ENCODE results near the gene SLC6A3. TPM values are rescaled to one million over a fixed set of nuclear protein-coding genes. Genes with fewer than 3 reads are reported as not detected.
"Not testable (repeated sequence)": the region's sequence is repeated elsewhere in the genome, so short reads cannot be mapped to it uniquely, and the experiment has no call there.

Gene SLC6A3
- total and polyA plus RNA-seq, 9 donors, result 0.05 to 0.62 (median 0.40) TPM

DNA sequence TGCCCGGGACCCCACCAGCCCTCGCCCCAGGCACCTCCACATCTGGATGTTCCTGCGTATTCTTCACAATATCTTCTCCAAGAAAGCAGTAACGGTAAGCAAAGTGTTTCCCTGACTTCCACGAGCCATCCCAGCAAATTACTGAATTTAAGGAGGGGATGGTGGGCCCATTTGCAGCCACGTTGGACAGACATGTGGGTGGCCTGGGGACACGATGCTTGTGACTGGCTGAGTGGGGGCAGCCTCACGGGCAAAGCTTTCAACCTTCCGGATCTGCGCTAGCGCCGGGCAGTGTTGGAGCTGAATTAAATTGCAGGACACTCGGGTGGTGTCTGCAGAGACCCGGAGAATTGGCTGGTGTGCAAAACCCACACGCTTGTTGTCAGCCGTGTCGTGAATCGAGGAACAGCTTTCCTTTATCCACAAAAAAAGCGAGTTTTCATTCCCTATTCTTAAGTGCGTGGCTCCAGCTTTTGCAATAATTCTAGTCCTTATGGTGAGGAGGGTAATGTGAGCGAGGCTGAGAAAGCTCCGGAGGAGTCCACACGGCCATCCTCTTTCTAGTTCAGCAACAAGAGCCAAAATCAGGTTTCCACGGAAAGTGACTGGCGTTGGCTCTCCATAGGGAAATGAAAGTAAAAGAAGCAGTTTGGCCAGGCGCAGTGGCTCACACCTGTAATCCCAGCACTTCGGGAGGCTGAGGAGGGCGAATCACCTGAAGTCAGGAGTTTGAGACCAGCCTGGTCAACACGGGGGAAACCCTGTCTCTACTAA, 82.8 kb downstream of the SLC6A3 start:
- WGBS, 3 donors, result 77 to 85% (median 80%) methylated on average over 29 of the region's 29 CpGs
- intact Hi-C loops (cut with DNase I), result no loop called here
- Histone ChIP-seq H3K4me3 (no peak overlapping the region), H3K36me3 (no peaks in the 10 kb centered on the region), H3K4me1 (ENCODE audit: insufficient read depth) (no peaks in the 10 kb centered on the region), H3K27me3 (no peaks in the 10 kb centered on the region), H3K27ac (no peak overlapping the region), H3K9me3 (no peaks in the 10 kb centered on the region)
- no peak for DNase-seq
- TF ChIP-seq POLR2A (IDR thresholded peaks at IDR 0.05) (no peak), EP300 (IDR thresholded peaks at IDR 0.05) (no peak)

DNA sequence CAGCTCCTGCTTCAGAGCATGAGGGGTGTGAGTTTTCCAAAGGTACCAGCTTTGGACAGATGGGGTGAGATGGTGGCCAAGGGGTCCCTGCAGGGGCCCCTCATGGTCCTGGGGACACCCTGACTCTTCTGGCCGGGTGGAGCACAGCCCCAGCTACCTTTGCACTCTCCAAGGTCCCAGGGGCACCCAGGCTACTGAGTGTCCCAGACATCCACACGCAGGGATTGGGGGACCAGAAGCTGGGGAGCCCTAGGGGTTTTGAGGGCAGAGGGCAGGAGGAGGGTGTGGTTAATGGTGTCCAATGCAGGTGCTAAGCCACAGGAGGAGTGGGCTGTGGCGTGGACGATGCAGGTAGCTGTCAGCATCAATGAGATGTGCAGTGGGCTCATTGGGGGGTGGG, 84.4 kb downstream of the SLC6A3 start:
- Histone ChIP-seq H3K27me3 (no peaks in the 10 kb centered on the region), H3K4me1 (ENCODE audit: insufficient read depth) (no peaks in the 10 kb centered on the region), H3K4me3 (no peak overlapping the region), H3K9me3 (no peaks in the 10 kb centered on the region), H3K36me3 (no peaks in the 10 kb centered on the region), H3K27ac (no peak overlapping the region)
- TF ChIP-seq EP300 (IDR thresholded peaks at IDR 0.05) (no peak), POLR2A (IDR thresholded peaks at IDR 0.05) (no peak)
- TF ChIP-seq, protein P1, sequence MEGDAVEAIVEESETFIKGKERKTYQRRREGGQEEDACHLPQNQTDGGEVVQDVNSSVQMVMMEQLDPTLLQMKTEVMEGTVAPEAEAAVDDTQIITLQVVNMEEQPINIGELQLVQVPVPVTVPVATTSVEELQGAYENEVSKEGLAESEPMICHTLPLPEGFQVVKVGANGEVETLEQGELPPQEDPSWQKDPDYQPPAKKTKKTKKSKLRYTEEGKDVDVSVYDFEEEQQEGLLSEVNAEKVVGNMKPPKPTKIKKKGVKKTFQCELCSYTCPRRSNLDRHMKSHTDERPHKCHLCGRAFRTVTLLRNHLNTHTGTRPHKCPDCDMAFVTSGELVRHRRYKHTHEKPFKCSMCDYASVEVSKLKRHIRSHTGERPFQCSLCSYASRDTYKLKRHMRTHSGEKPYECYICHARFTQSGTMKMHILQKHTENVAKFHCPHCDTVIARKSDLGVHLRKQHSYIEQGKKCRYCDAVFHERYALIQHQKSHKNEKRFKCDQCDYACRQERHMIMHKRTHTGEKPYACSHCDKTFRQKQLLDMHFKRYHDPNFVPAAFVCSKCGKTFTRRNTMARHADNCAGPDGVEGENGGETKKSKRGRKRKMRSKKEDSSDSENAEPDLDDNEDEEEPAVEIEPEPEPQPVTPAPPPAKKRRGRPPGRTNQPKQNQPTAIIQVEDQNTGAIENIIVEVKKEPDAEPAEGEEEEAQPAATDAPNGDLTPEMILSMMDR (IDR thresholded peaks at IDR 0.05), result no peak
- intact Hi-C loops (cut with DNase I), result no loop called here
- DNase-seq, result no peak
- WGBS, 3 donors, result 68 to 72% (median 68%) methylated on average over 4 of the region's 4 CpGs

DNA sequence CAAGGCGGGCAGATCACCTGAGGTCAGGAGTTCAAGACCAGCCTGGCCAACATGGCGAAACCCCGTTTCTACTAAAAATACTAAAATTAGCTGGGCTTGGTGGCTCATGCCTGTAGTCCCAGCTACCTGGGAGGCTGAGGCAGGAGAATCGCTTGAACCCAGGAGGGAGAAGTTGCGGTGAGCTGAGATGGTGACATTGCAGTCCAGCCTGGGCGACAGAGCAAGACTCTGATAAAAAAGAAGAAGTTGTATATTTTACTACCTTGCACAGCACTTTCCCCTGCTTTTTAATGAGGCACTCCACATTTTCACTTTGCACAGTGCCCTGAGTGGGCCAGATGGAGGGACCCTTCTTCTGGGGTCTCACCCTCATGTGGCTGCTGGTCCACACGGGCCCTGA, 84.9 kb downstream of the SLC6A3 start:
- H3K4me3 ChIP-seq; H3K4me1 ChIP-seq (ENCODE audit: insufficient read depth); H3K9me3 ChIP-seq; H3K36me3 ChIP-seq; intact Hi-C loops (cut with DNase I); H3K27ac ChIP-seq; H3K27me3 ChIP-seq; DNase-seq: not testable (repeated sequence)
- 66 to 77% (median 68%) methylated on average over 7 of the region's 7 CpGs for WGBS, 3 donors

DNA sequence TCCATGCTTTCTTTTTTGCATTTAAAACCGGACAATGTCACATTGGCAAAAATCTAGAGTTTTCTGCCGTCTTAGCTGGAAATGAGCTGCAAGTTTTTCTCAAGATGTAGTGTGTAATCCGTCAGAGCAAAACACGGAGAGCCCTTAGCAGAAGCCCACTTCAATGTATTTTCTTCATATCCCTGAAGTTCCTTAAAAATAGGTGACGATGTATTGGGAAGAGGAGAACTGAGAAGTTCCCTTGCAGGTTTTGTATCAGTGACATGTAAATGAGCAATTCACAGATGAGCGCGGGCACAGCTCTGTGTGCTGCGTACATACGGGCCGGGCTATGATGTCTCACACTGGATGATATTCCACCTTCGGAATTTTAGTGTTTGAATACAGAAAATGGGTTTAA, 85.5 kb downstream of the SLC6A3 start:
- H3K4me1 ChIP-seq (ENCODE audit: insufficient read depth), result no peaks in the 10 kb centered on the region
- H3K36me3 ChIP-seq, result no peaks in the 10 kb centered on the region
- DNase-seq, result no peak
- TF ChIP-seq EP300 (IDR thresholded peaks at IDR 0.05), result no peak
- TF ChIP-seq POLR2A (IDR thresholded peaks at IDR 0.05), result no peak
- TF ChIP-seq, protein P1 (IDR thresholded peaks at IDR 0.05), result no peak
- 78 to 85% (median 83%) methylated on average over 11 of the region's 11 CpGs for WGBS, 3 donors
- H3K27ac ChIP-seq, result no peak overlapping the region
- no peaks in the 10 kb centered on the region for H3K27me3 ChIP-seq
- H3K9me3 ChIP-seq, result no peaks in the 10 kb centered on the region
- intact Hi-C loops (cut with DNase I), result no loop called here
- no peak overlapping the region for H3K4me3 ChIP-seq

DNA sequence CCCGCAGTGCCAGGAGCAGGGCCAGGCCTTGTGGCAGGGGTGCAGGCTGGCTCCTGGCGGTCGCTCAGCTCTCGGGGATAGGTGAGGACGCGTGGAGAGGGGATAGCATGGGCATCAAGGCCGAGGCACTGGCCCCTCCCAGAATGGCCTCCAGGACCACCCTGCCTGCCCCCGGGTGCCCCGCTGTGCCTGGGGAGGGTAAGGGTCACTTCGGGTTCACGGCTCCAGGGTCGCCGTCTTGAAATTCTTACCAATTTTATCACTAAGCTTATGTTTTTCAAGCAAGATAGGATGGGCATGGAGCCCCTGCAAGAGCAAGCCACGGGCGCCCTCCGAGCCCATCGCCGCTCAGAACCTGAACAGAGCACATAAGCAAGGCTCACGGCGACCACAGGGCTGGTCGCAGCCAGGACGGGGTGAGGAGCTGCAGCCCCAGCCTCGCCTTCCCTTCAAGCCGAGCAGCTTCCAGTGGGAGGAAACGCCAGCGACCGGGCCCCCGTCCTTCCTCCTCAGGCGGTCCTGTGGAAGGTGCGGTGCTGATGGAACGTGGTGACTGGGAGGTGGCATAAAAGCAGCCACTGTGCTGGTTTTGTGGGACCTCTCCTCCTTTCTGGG, 86.1 kb downstream of the SLC6A3 start:
- Histone ChIP-seq H3K4me1 (ENCODE audit: insufficient read depth) (no peaks in the 10 kb centered on the region), H3K27ac (no peak overlapping the region), H3K9me3 (no peaks in the 10 kb centered on the region), H3K27me3 (no peaks in the 10 kb centered on the region), H3K36me3 (no peaks in the 10 kb centered on the region), H3K4me3 (no peak overlapping the region)
- intact Hi-C loops (cut with DNase I), result no loop called here
- 62 to 72% (median 69%) methylated on average over 30 to 31 of the region's 31 CpGs for WGBS, 3 donors
- no peak for DNase-seq
- no peak for TF ChIP-seq EP300 (IDR thresholded peaks at IDR 0.05)
- TF ChIP-seq POLR2A (IDR thresholded peaks at IDR 0.05), result no peak
- TF ChIP-seq, protein P1 (IDR thresholded peaks at IDR 0.05), result no peak

Data from ovary (tissue), 9 donors.